PFSK-1 (cell line): ENCODE data around the gene SFRP5.

ENCODE experiments used
- FOXP2 ChIP-seq: optimal IDR thresholded peaks from 2 replicates; pipeline ENCODE3; 2011; ENCODE audit warnings: borderline replicate concordance, control low read depth, inconsistent platforms; ENCODE audit not compliant: insufficient read depth; ENCODE audit errors: extremely low read length, extremely low read depth
- POLR2AphosphoS5 ChIP-seq: IDR thresholded peaks from 2 replicates; pipeline ENCODE4 v1.6.1; 2012; ENCODE audit warnings: low read depth, mild to moderate bottlenecking, control low read depth, low read length, moderate library complexity
- TAF1 ChIP-seq: IDR thresholded peaks from 2 replicates; pipeline ENCODE4 v1.6.1; 2012; ENCODE audit warnings: low read length, control low read depth, borderline replicate concordance; ENCODE audit not compliant: insufficient read depth

DNA sequence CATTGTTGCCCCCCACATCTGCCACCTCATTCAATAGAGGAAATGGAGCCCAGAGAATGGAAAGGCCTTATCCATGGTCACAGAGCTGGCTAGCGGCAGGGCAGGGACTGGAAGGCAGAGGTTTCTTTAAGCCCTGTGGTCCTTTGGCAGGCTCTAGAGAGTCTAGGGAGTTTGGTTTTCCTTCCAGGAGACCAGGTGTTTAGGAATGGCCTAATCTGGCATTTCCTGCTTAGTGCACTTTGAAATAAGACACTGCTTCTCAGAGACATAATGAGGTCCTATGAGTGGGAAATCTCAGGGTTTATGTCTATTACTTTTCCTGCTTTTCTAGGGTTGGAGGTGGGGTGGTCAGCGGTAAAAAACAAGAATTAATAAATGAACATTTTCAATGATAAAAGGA, 52.2 kb downstream of the SFRP5 start:
- TF ChIP-seq POLR2AphosphoS5, result no peak
- TF ChIP-seq TAF1, result no peak
- no peak for TF ChIP-seq FOXP2
